Skeletal muscle cell (primary cell): ENCODE results near the gene LILRA2.
"Not testable (repeated sequence)": the region's sequence is repeated elsewhere in the genome, so short reads cannot be mapped to it uniquely, and the experiment has no call there.

Experiments
- DNase-seq: peaks from one replicate; pipeline ENCODE4 v3.0.0-alpha.2; 2010; ENCODE audit warnings: low read depth
- H3K4me3 ChIP-seq: 2 replicates; pipeline ENCODE4 v1.5.1; 2011; ENCODE audit warnings: low read depth, mild to moderate bottlenecking, control low read depth, low read length, moderate library complexity

The LILRA2 gene

DNA sequence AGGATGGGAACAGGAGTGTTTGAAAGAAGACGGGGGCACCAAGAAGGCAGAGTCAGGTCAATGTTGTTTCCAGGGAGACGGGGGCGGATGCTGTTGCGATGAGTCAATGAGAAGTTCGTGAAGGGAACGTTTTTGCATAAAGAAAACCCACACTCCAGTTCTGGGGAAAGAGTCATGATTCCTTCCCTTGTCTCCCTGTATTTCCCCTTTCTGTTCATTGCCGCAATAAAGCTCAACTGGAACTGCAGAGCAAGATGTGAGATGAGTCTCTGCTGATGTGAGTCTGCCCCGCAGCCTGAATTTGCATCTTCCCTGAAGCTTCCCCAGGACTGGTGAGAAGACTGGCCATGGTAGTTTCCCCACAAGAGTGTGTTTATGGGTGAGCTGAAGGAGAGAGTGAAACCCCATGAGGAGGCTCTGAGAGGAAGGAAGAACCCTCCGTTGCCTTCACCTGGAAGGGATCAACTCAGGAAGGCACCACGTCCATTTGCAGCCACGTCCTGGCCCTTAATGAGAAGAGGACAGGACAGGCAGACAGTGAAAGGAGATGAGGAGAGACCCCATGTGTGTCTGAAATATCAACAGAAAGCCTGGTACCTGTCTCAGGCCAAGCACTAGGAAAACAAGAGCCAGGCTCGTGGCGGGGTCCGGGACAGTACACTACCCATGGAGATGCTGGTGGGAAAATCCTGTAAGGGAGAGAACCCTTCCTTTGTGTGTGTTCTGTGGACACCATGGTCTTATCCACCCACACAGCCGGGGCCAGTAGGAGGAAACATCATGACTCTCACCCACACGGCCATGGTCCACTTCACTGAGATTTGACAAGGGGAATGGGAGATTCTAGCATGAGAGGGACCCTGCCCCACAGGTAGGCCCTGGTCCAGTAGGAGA lies 33.5 kb downstream of the LILRA2 start:
- no peak overlapping the region for H3K4me3 ChIP-seq
- no peak for DNase-seq

DNA sequence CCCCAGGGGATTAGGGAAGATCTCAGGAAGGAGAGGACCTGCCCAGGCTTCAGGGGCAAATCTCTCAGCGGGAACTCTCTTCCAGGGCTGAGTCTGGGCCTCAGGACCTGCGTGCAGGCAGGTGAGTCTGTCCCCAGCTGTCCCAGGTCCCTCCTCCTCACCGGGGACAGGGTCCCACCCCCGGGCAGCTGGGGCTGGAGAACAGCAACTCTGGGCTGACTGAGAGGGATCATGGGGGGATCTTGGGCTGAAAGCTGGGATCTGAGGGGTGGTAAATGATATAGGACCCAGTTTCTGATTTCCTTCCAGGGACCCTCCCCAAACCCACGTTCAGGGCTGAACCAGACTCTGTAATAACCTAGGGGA lies 34.2 kb downstream of the LILRA2 start:
- no peak overlapping the region for H3K4me3 ChIP-seq
- no peak for DNase-seq

DNA sequence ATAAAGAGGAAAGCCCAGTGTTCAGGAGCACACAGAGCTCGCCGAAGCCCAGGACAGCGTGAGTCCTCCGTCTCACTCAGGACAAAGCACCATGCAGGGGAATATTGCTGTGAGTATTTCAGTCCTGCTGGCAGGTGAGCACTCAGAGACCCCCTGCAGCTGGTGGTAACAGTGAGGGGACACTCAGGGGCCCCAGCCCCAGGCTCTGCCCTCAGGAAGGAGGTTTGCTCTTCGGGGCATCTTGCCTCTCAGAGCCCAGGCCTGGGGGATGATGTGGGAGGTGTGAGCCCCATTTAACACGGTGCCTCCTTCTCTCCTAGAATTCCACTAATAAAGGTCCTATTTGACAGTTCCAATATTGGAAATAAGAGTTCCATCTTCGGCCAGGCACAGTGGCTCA lies 34.6 kb downstream of the LILRA2 start:
- H3K4me3 ChIP-seq = no peak overlapping the region
- DNase-seq = no peak

DNA sequence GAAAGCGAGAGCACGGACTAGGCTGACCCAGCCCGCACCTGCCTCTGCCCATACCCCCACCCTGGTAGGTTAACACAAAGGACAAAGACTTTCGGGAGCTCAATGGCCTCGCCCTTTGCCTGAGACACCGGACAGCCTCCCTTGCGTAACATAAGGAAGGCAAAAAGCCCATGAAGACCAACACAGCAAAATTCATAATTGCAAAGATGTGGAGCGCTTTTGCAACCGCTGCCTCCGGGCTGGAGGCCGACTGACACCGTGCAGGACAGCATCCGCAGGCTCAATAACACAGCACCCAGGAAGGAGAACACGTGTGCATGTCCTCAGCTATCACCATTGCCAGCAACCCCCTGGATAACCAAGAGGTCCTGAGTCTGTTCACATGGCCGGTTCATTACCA lies 35.2 kb downstream of the LILRA2 start:
- H3K4me3 ChIP-seq = no peak overlapping the region
- DNase-seq = no peak

GRCh38 chr19:54609356-54609791 lies 35.8 kb downstream of the LILRA2 start:
- no peak overlapping the region for H3K4me3 ChIP-seq
- DNase-seq = no peak

GRCh38 chr19:54612428-54612827 lies 38.8 kb downstream of the LILRA2 start:
- DNase-seq = no peak
- H3K4me3 ChIP-seq = no peak overlapping the region

- DNase-seq = no peak
Measured at GRCh38 chr19:54614726-54615125, 41.1 kb downstream of the LILRA2 start.

DNA sequence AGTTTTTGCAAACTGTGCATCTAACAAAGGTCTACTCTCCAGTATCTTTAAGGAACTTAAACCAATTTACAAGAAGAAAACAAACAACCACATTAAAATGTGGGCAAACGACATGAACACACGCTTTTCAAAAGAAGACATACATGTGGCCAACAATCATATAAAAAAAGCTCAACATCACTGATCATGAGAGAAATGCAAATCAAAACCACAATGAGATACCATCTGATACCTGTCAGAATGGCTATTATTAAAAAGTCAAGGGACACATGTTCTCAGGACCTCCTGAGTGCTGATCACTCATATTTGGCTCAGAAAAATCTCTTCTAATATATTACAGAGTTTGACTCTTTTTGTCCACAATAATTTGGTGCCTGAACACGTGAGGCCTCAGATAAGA lies 42.5 kb downstream of the LILRA2 start:
- DNase-seq = no peak
- no peak overlapping the region for H3K4me3 ChIP-seq

More at GRCh38 chr19:54614726-54615125, 41.1 kb downstream of the LILRA2 start:
- H3K4me3 ChIP-seq = no peak overlapping the region

- DNase-seq = no peak
- no peak overlapping the region for H3K4me3 ChIP-seq
Measured at GRCh38 chr19:54616821-54617560, 43.4 kb downstream of the LILRA2 start.

DNA sequence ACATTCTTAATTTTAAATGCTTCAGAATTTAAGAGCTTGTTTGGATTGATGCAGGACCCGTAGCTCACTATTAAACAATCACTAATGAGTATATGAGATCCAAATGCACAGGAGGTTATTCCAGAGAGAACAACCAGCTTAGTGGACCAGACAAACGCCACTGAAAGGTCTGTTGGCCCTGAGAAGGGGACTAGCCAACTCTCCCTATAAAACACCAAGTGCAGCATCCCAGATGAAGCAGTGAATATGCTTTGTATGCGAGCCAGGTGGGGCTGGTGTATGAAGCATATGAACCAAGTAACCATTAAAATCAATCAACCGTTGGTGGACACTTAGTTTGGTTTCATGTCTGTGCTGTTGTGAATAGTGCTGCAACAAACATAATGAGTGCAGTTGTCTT lies 46.9 kb downstream of the LILRA2 start:
- H3K4me3 ChIP-seq = no peak overlapping the region
- no peak for DNase-seq

DNA sequence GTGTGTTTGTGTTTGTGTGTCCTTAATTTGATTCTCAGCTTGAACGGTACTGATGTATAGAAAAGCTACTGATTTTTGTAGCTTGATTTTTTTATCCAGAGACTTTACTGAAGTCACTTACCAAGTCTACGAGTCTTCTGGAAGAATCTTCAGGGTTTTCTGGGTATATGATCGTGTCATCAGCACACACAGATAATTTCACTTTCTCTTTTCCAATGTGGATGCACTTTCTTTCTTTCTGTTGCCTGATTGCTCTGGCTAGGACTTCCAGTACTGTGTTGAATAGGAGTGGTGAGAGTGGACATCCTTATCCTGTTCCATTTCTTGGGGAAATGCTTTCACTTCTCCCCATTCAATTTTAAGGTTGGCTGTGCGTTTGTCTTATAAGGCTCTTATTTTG lies 48.8 kb downstream of the LILRA2 start:
- no peak overlapping the region for H3K4me3 ChIP-seq
- no peak for DNase-seq

DNA sequence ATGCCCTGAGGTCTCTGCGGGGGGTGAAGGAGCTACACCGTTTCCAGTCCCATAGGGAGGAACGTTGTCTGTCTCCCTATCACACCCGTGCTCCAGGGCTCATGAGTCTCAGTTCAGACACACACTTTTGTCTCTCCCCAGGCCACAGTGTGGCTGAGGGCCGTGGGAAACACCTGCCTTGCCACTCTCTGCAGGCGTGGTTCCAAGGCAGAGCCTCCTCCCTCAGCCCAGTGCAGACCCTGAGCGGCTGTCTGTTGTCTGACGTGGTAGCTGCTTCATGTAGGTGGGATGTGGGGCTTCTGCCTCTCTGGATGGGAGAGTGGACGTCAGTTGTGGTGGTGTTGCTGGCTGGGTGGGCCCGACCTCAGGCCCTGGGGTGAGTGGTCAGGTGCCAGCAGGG lies 50.6 kb downstream of the LILRA2 start:
- not testable (repeated sequence) for H3K4me3 ChIP-seq

DNA sequence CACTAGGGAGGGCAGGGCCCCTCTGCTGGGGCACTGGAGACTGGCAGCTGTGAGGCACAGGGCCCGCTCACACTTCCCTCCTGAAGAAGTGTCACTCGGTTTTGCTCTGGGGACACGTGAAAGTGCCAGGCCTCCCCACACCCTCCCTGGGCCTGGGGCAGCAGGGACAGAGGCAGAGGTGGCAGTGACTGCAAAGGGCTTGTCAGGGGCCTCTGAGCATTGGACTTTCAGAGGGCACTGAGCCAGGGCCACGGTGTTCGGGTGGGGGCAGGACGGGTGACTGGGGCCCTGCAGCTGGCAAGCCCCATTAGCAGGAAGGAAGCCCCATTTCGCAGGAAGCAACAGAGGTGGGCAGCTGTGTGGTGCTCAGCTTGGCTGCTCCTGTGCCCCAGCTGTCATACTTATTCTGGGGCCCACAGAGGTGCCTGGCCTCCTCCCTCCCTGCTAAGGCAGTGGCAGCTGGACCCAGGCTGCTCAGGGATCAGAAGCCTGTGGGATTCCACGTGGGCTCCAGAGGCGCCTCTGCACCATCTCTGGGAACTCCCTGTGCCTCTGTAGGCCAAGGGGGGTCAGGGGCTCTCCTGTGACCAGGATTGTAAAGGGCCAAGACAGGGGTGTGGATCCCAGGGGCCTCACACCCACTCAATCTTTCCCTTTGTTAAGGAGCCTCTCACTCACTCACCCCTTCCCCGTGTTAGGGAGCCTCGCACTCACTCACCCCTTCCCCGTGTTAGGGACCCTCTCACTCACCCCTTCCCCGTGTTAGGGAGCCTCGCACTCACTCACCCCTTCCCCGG lies 51.5 kb downstream of the LILRA2 start:
- DNase-seq, H3K4me3 ChIP-seq: not testable (repeated sequence)

More for the DNA sequence above, 50.6 kb downstream of the LILRA2 start:
- not testable (repeated sequence) for DNase-seq

- no peak overlapping the region for H3K4me3 ChIP-seq
- DNase-seq = no peak
Measured at GRCh38 chr19:54626757-54627156, 53.2 kb downstream of the LILRA2 start.

DNA sequence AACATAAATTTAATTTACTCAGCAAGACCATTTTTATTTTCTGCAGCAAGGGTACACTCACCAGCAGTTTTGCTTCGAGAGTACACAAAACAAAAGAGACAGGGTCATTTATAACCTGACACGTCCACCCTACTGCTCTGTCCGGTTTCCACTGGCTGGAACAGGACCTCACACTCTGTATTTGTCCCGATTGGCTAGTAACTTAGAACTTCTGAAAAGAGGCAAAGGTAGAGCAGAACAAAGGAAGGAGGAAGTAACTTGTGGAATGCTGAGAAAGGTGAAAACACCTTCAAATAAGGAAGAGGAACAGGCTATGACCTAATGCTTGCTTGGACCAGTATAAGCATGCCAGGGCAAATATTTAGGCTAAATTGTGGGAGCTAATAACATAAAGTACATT lies 54.3 kb downstream of the LILRA2 start:
- not testable (repeated sequence) for H3K4me3 ChIP-seq, DNase-seq

GRCh38 chr19:54630262-54630661 lies 56.7 kb downstream of the LILRA2 start, which contains the start of gene LILRB1:
LILRB1 (plus strand) TSS chr19:54630484; CDS start chr19:54631074, 590 bp downstream.
- not testable (repeated sequence) for DNase-seq, H3K4me3 ChIP-seq

- no peak for DNase-seq
- no peak overlapping the region for H3K4me3 ChIP-seq
Measured at GRCh38 chr19:54630782-54631181, 57.2 kb downstream of the LILRA2 start.

DNA sequence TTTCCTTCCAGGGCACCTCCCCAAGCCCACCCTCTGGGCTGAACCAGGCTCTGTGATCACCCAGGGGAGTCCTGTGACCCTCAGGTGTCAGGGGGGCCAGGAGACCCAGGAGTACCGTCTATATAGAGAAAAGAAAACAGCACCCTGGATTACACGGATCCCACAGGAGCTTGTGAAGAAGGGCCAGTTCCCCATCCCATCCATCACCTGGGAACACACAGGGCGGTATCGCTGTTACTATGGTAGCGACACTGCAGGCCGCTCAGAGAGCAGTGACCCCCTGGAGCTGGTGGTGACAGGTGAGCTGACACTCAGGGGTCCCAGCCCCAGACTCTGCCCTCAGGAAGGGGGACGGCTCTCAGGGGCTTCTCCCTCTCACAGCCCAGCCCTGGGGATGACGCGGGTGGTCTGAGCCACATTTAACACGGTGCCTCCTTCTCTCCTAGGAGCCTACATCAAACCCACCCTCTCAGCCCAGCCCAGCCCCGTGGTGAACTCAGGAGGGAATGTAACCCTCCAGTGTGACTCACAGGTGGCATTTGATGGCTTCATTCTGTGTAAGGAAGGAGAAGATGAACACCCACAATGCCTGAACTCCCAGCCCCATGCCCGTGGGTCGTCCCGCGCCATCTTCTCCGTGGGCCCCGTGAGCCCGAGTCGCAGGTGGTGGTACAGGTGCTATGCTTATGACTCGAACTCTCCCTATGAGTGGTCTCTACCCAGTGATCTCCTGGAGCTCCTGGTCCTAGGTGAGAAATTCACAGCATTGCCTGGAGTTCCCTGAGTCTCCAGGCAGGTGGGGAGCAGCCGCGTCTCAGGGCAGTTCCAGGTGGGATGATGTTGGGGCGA lies 58.1 kb downstream of the LILRA2 start:
- not testable (repeated sequence) for H3K4me3 ChIP-seq, DNase-seq

- H3K4me3 ChIP-seq, DNase-seq: not testable (repeated sequence)
Measured at GRCh38 chr19:54632517-54632916, 58.9 kb downstream of the LILRA2 start.
